HL-60 (cell line): ENCODE results near the gene LAG3.

Experiments
- DNase-seq, 2 experiments: peaks; one replicate each; pipeline ENCODE4 v3.0.0-alpha.2; 2010 to 2020; ENCODE audit warnings: low read depth in 1 of 2, low spot score in 1 of 2
- H3K27ac ChIP-seq: fragments of 250-450 bp; sonication (Bioruptor Pico); replicated peaks from 2 replicates; pipeline ENCODE4 v1.5.1; 2020; ENCODE audit warnings: mild to moderate bottlenecking, moderate library complexity
- H3K27me3 ChIP-seq: fragments of 250-450 bp; sonication (Bioruptor Pico); 2 replicates; pipeline ENCODE4 v1.5.1; 2021; ENCODE audit warnings: mild to moderate bottlenecking, moderate library complexity; ENCODE audit not compliant: insufficient read depth, poor library complexity, severe bottlenecking
- H3K4me3 ChIP-seq: replicated peaks from 2 replicates; pipeline ENCODE4 v1.5.1; 2011; ENCODE audit warnings: mild to moderate bottlenecking, control low read depth, low read length; ENCODE audit not compliant: insufficient read depth
- CTCF ChIP-seq: IDR thresholded peaks from one replicate; pipeline ENCODE4 v1.5.1; 2011; ENCODE audit warnings: low read length, control low read depth, inconsistent platforms; ENCODE audit not compliant: insufficient read depth
- GABPA ChIP-seq: IDR thresholded peaks from 2 replicates; pipeline ENCODE4 v1.6.1; 2012; ENCODE audit warnings: low read depth
- POLR2AphosphoS5 ChIP-seq: IDR thresholded peaks from 2 replicates; pipeline ENCODE4 v1.6.1; 2012; ENCODE audit warnings: low read depth
- REST ChIP-seq: IDR thresholded peaks from 2 replicates; pipeline ENCODE4 v1.6.1; 2012; ENCODE audit warnings: low read depth; ENCODE audit not compliant: insufficient replicate concordance
- SPI1 ChIP-seq: IDR thresholded peaks from 2 replicates; pipeline ENCODE4 v1.6.1; 2012; ENCODE audit warnings: low read depth, mild to moderate bottlenecking, borderline replicate concordance

LAG3 gene

GRCh38 chr12:6822426-6823135, 50.3 kb downstream of the LAG3 start:
- Histone ChIP-seq H3K27ac (no peak overlapping the region), H3K4me3 (no peak overlapping the region), H3K27me3 (peaks cover 18% of the 10 kb centered on the region)
- TF ChIP-seq SPI1, result no peak
- TF ChIP-seq POLR2AphosphoS5, result no peak
- no peak for TF ChIP-seq GABPA
- TF ChIP-seq REST, result no peak
- TF ChIP-seq CTCF, result no peak
- DNase-seq, result no peak

GRCh38 chr12:6823182-6824084, 51.1 kb downstream of the LAG3 start:
- no peak for DNase-seq
- Histone ChIP-seq H3K27me3 (peaks cover 21% of the 10 kb centered on the region), H3K27ac (no peak overlapping the region), H3K4me3 (no peak overlapping the region)
- TF ChIP-seq GABPA (no peak), POLR2AphosphoS5 (no peak), CTCF (no peak), REST (no peak), SPI1 (no peak)

- H3K4me3 ChIP-seq, result no peak overlapping the region
- TF ChIP-seq SPI1 (no peak), GABPA (no peak), CTCF (no peak), REST (no peak), POLR2AphosphoS5 (no peak)
- peaks cover 26% of the 10 kb centered on the region for H3K27me3 ChIP-seq
Observed at GRCh38 chr12:6824085-6824775, 51.9 kb downstream of the LAG3 start.

More at GRCh38 chr12:6824085-6824775, 51.9 kb downstream of the LAG3 start:
- no peak overlapping the region for H3K27ac ChIP-seq
- DNase-seq, result no peak
